Endothelial cell of umbilical vein (primary cell): ENCODE results near the gene SPINDOC. TPM values are rescaled to one million over a fixed set of nuclear protein-coding genes. Genes with fewer than 3 reads are reported as not detected.

Experiments used
- BruUV-seq: library from RNA; stranded (reverse); fragments of 400-500 nt; replicated peaks from 2 replicates; lab custom pipeline; 2021; lab: Mats Ljungman, UMichigan
- CTCF ChIA-PET: fragments of 300-600, 350-600 bp; sonication (Branson Sonifier 250); formaldehyde crosslinking; loops from one replicate; lab custom pipeline; 2021; ENCODE audit warnings: antibody characterized with exemption, inconsistent platforms; lab: Charles Lee
- POLR2A ChIA-PET: fragments of 300-600, 350-600 bp; sonication (Branson Sonifier 250); formaldehyde crosslinking; loops from one replicate; lab custom pipeline; 2021; ENCODE audit warnings: antibody characterized with exemption, inconsistent platforms; lab: Charles Lee
- DNase-seq: peaks from one replicate; pipeline ENCODE4 v3.0.0-alpha.2; 2011; ENCODE audit warnings: low read depth, low spot score
- FAIRE-seq: peaks from 2 replicates; lab custom pipeline; 2011; peaks lifted over from hg19 to GRCh38; lab: Jason Lieb, UNC
- H2AFZ ChIP-seq: 2 replicates; pipeline ENCODE4 v1.6.0; 2012; ENCODE audit warnings: low read depth, low read length, control low read depth, inconsistent platforms
- H3K27ac ChIP-seq: 2 replicates; pipeline ENCODE4 v1.5.1; 2011; ENCODE audit warnings: low read depth, mild to moderate bottlenecking, control low read depth, low read length, moderate library complexity; ENCODE audit not compliant: insufficient read depth
- H3K27me3 ChIP-seq, 2 experiments: 2 replicates each; pipeline versions ENCODE4 v1.6.0 to v1.6.1; 2011; ENCODE audit warnings: low read length in 2 of 2, mixed read lengths in 1 of 2; ENCODE audit not compliant: control insufficient read depth in 2 of 2, insufficient read depth in 2 of 2
- H3K36me3 ChIP-seq, 2 experiments: 2 replicates in 1 of 2; 3 replicates in 1 of 2; pipeline ENCODE4 v1.5.1; 2011; ENCODE audit warnings: low read length in 2 of 2, mild to moderate bottlenecking in 1 of 2, moderate library complexity in 1 of 2; ENCODE audit not compliant: control insufficient read depth in 2 of 2, insufficient read depth in 2 of 2; ENCODE audit errors: extremely low read depth in 1 of 2
- H3K4me1 ChIP-seq: 3 replicates; pipeline ENCODE4 v1.5.1; 2011; ENCODE audit warnings: mild to moderate bottlenecking, low read length; ENCODE audit not compliant: control insufficient read depth, insufficient read depth; ENCODE audit errors: extremely low read depth
- H3K4me2 ChIP-seq: 2 replicates; pipeline ENCODE4 v1.6.1; 2011; ENCODE audit warnings: low read length, control low read depth, mixed read lengths; ENCODE audit not compliant: insufficient read depth
- H3K4me3 ChIP-seq, 3 experiments: fragments of 200-600 bp in 1 of 3; sonication (generic), shearing (Covaris generic) in 1 of 3; replicated peaks in 1 of 3; 2 replicates each; pipeline ENCODE4 v1.5.1; 2011 to 2016; ENCODE audit warnings: control low read depth in 3 of 3, low read length in 3 of 3, mild to moderate bottlenecking in 2 of 3, inconsistent platforms in 1 of 3, low read depth in 1 of 3, moderate library complexity in 1 of 3; ENCODE audit not compliant: insufficient read depth in 1 of 3
- H3K79me2 ChIP-seq: 2 replicates; pipeline ENCODE4 v1.6.0; 2012; ENCODE audit warnings: low read length, inconsistent platforms; ENCODE audit not compliant: control insufficient read depth, insufficient read depth
- H3K9ac ChIP-seq: replicated peaks from 2 replicates; pipeline ENCODE3; 2011; ENCODE audit warnings: low read length, control low read depth; ENCODE audit not compliant: insufficient read depth; ENCODE audit errors: extremely low read depth
- H3K9me1 ChIP-seq: replicated peaks from 3 replicates; pipeline ENCODE4 v1.6.0; 2011; ENCODE audit warnings: mild to moderate bottlenecking, low read length; ENCODE audit not compliant: control insufficient read depth, insufficient read depth; ENCODE audit errors: extremely low read depth
- H3K9me3 ChIP-seq: replicated peaks from 2 replicates; pipeline ENCODE4 v1.5.1; 2012; ENCODE audit warnings: low read length, inconsistent platforms; ENCODE audit not compliant: control insufficient read depth, insufficient read depth
- H4K20me1 ChIP-seq: replicated peaks from 2 replicates; pipeline ENCODE3; 2011; ENCODE audit warnings: mild to moderate bottlenecking, low read length; ENCODE audit not compliant: control insufficient read depth, insufficient read depth; ENCODE audit errors: extremely low read depth
- CTCF ChIP-seq, 2 donors: IDR thresholded peaks; 1 replicate in 1 of 2; 2 replicates in 1 of 2; pipeline ENCODE4 v1.5.1; 2011; ENCODE audit warnings: low read length in 2 of 2, mild to moderate bottlenecking in 2 of 2, moderate library complexity in 2 of 2, control low read depth in 1 of 2, inconsistent platforms in 1 of 2, low read depth in 1 of 2; ENCODE audit not compliant: insufficient read depth in 1 of 2; ENCODE audit errors: extremely low read depth in 1 of 2
- EZH2 ChIP-seq: IDR thresholded peaks from 2 replicates; pipeline ENCODE4 v1.6.1; 2012; ENCODE audit warnings: borderline replicate concordance, low read depth, mild to moderate bottlenecking, moderate library complexity, low read length, inconsistent platforms; ENCODE audit not compliant: severe bottlenecking
- FOS ChIP-seq: IDR thresholded peaks from 2 replicates; pipeline ENCODE4 v1.6.1; 2011; ENCODE audit warnings: mild to moderate bottlenecking, low read length, moderate library complexity, borderline replicate concordance; ENCODE audit not compliant: insufficient read depth
- GATA2 ChIP-seq: IDR thresholded peaks from 2 replicates; pipeline ENCODE4 v1.7.0; 2011; ENCODE audit warnings: low read depth, mild to moderate bottlenecking, moderate library complexity, mixed read lengths, low read length; ENCODE audit not compliant: insufficient read length, insufficient read depth
- JUN ChIP-seq: IDR thresholded peaks from 2 replicates; pipeline ENCODE4 v1.6.1; 2011; ENCODE audit warnings: borderline replicate concordance, low read depth; ENCODE audit not compliant: insufficient read length, insufficient read depth
- MAX ChIP-seq: IDR thresholded peaks from 2 replicates; pipeline ENCODE4 v1.6.1; 2011; ENCODE audit not compliant: insufficient read depth, insufficient read length
- MYC ChIP-seq: IDR thresholded peaks from one replicate; pipeline ENCODE4 v1.6.1; 2011; ENCODE audit warnings: mild to moderate bottlenecking, low read depth, low read length
- POLR2A ChIP-seq: IDR thresholded peaks from 2 replicates; pipeline ENCODE4 v1.6.1; 2012; ENCODE audit warnings: low read depth, mild to moderate bottlenecking, control low read depth, low read length
- POLR2AphosphoS5 ChIP-seq: IDR thresholded peaks from 2 replicates; pipeline ENCODE4 v1.6.1; 2012; ENCODE audit warnings: low read depth, mild to moderate bottlenecking, control low read depth, low read length, moderate library complexity; ENCODE audit not compliant: insufficient read depth
- dilution Hi-C: fragments of 300-500 bp; cut with MboI; formaldehyde crosslinking; loops from one replicate; pipeline ENCODE4 v1.15.0; 2019; ENCODE audit warnings: low sequenced_read_pairs; ENCODE audit not compliant: extremely low pct_ligation_motif_present
- intact Hi-C: fragments of 100-400 bp; cut with micrococcal nuclease; formaldehyde crosslinking; loops from one replicate; pipeline ENCODE4 v1.10.0; 2022
- polyA plus RNA-seq, 4 experiments: library from polyadenylated mRNA; depleted of rRNA in 3 of 4; stranded (reverse) in 3 of 4; unstranded in 1 of 4; fragments of >200 nt; gene quantifications; 2 replicates each; pipeline versions ENCODE4 v1.2.1 to v1.2.3, GENCODE V29; 2011 to 2012; ENCODE audit warnings: missing spikeins in 1 of 4
- total RNA-seq: library from RNA; stranded (reverse); gene quantifications from 2 replicates; pipeline ENCODE4 v1.2.3, GENCODE V29; 2021

SPINDOC gene
- total and polyA plus RNA-seq, 2 donors (not counting 3 experiments of a cell fraction or from before 2014, with no cell fraction given) = 29.4 to 54.5 TPM

- Histone ChIP-seq H3K27ac (no peak overlapping the region), H2AFZ (no peak overlapping the region), H3K9ac (no peak overlapping the region), H3K79me2 (peaks cover 63% of the 10 kb centered on the region), H4K20me1 (no peaks in the 10 kb centered on the region), H3K4me2 (no peak overlapping the region), H3K27me3 (no peaks in the 10 kb centered on the region), H3K36me3 (peaks cover 0 to 2% of the 10 kb centered on the region in 2 experiments), H3K4me1 (peaks cover 9% of the 10 kb centered on the region), H3K9me1 (no peaks in the 10 kb centered on the region), H3K4me3 (no peak overlapping the region), H3K9me3 (no peaks in the 10 kb centered on the region)
- intact Hi-C loops = no loop called here
- CTCF ChIA-PET = interaction anchor here (1.4 to 2.2 kb wide), 3 partner anchors 9 to 71 kb away, joined by 4 to 5 read pairs (median 4); no protein-coding TSS in a partner anchor
- DNase-seq (no peak), FAIRE-seq (no peak)
- POLR2A ChIA-PET = no interaction called here
- no TSS peak for BruUV-seq
- dilution Hi-C loops = no loop called here
- TF ChIP-seq EZH2 (no peak), CTCF (IDR thresholded peaks at IDR 0.05; ENCODE audit: extremely low read depth in 1 of 2, insufficient read depth in 1 of 2, low read depth in 1 of 2, low read length in 2 of 2) (no peak)
Measured at GRCh38 chr11:63874511-63874910, 61.3 kb downstream of the SPINDOC start.

GRCh38 chr11:63875506-63876065 is 62.3 kb downstream of the SPINDOC start:
- H3K4me1 ChIP-seq = peaks cover 9% of the 10 kb centered on the region
- H3K4me3 ChIP-seq = no peak overlapping the region
- H3K27ac ChIP-seq = no peak overlapping the region
- no peaks in the 10 kb centered on the region for H3K9me3 ChIP-seq
- H3K9me1 ChIP-seq = no peaks in the 10 kb centered on the region
- H3K79me2 ChIP-seq = peaks cover 55% of the 10 kb centered on the region
- H3K4me2 ChIP-seq = no peak overlapping the region
- ChIA-PET POLR2A (no interaction called here), CTCF (interaction anchor here (0.5 to 2.2 kb wide), 4 partner anchors 31 to 86 kb away, joined by 3 to 9 read pairs (median 5); partner anchors contain the start of gene MARK2)
- H3K27me3 ChIP-seq = no peaks in the 10 kb centered on the region
- dilution Hi-C loops (no loop called here), intact Hi-C loops (no loop called here)
- H2AFZ ChIP-seq = no peak overlapping the region
- TF ChIP-seq MAX (no peak), POLR2A (no peak), POLR2AphosphoS5 (no peak), JUN (no peak), GATA2 (no peak), FOS (no peak), MYC (no peak), CTCF (IDR thresholded peaks at IDR 0.05; ENCODE audit: extremely low read depth in 1 of 2, insufficient read depth in 1 of 2, low read depth in 1 of 2, low read length in 2 of 2) (no peak), EZH2 (no peak)
- H3K36me3 ChIP-seq = peaks cover 0 to 2% of the 10 kb centered on the region in 2 experiments
- BruUV-seq = no TSS peak
- DNase-seq (no peak), FAIRE-seq (no peak)
- no peaks in the 10 kb centered on the region for H4K20me1 ChIP-seq
- no peak overlapping the region for H3K9ac ChIP-seq
